SU-DHL-6 (cell line): ENCODE measurements around the gene STIM2.

ENCODE experiments used
- H2AFZ ChIP-seq: fragments of 200-600 bp; sonication (generic); 2 replicates; pipeline ENCODE4 v1.6.1; 2014; ENCODE audit warnings: low read depth, mild to moderate bottlenecking, moderate library complexity, mixed read lengths, antibody characterized with exemption, low read length; ENCODE audit not compliant: severe bottlenecking
- H3F3A ChIP-seq: fragments of 200-600 bp; shearing (Covaris generic); 2 replicates; pipeline ENCODE4 v1.6.0; 2016; ENCODE audit warnings: antibody characterized with exemption, mild to moderate bottlenecking; ENCODE audit not compliant: insufficient read depth
- H3K27ac ChIP-seq: fragments of 200-600 bp; sonication (generic); 2 replicates; pipeline ENCODE4 v1.5.1; 2016; ENCODE audit warnings: low read depth, mild to moderate bottlenecking, low read length, moderate library complexity, mixed read lengths
- H3K27me3 ChIP-seq: fragments of 200-600 bp; sonication (generic), shearing (Covaris generic); 2 replicates; pipeline ENCODE4 v1.6.0; 2014; ENCODE audit warnings: mild to moderate bottlenecking, low read length
- H3K36me3 ChIP-seq: fragments of 200-600 bp; sonication (generic); 2 replicates; pipeline ENCODE4 v1.6.1; 2014; ENCODE audit warnings: mild to moderate bottlenecking, low read length, mixed read lengths
- H3K4me2 ChIP-seq: fragments of 300-600, 200-600 bp; shearing (Covaris generic), sonication (generic); 2 replicates; pipeline ENCODE4 v1.6.0; 2014; ENCODE audit warnings: low read length, low read depth, mild to moderate bottlenecking; ENCODE audit not compliant: poor library complexity, severe bottlenecking
- H3K4me3 ChIP-seq: fragments of 200-600 bp; sonication (generic); 2 replicates; pipeline ENCODE4 v1.5.1; 2014; ENCODE audit warnings: antibody characterized with exemption, low read length, mild to moderate bottlenecking, mixed read lengths; ENCODE audit not compliant: insufficient read depth, poor library complexity, severe bottlenecking
- H3K79me2 ChIP-seq: fragments of 200-600 bp; sonication (generic); 2 replicates; pipeline ENCODE4 v1.6.1; 2014; ENCODE audit warnings: mild to moderate bottlenecking, low read length, moderate library complexity; ENCODE audit not compliant: insufficient read depth
- H3K9ac ChIP-seq: fragments of 200-600 bp; sonication (generic); 2 replicates; pipeline ENCODE4 v1.7.0; 2014; ENCODE audit warnings: mild to moderate bottlenecking, low read length
- H3K9me2 ChIP-seq: fragments of 200-600 bp; sonication (generic); replicated peaks from 2 replicates; pipeline ENCODE4 v1.6.1; 2014; ENCODE audit warnings: low read length; ENCODE audit not compliant: insufficient read depth
- H3K9me3 ChIP-seq: fragments of 200-600 bp; sonication (generic); 2 replicates; pipeline ENCODE4 v1.6.1; 2014; ENCODE audit warnings: low read length, mixed read lengths; ENCODE audit not compliant: insufficient read depth
- H4K20me1 ChIP-seq: fragments of 200-600 bp; sonication (generic); 2 replicates; pipeline ENCODE4 v1.6.1; 2014; ENCODE audit warnings: low read depth, mild to moderate bottlenecking, antibody characterized with exemption, low read length, moderate library complexity, mixed read lengths
- CTCF ChIP-seq: fragments of 200-600 bp; sonication (generic); IDR thresholded peaks from one replicate; pipeline ENCODE4 v1.5.1; 2017; ENCODE audit warnings: antibody characterized with exemption, mild to moderate bottlenecking, low read length, moderate library complexity; ENCODE audit not compliant: insufficient read depth, poor library complexity, severe bottlenecking
- EZH2phosphoT487 ChIP-seq: fragments of 200-600 bp; sonication (generic), shearing (Covaris generic); conservative IDR thresholded peaks from 2 replicates; pipeline ENCODE4 v1.6.1; 2018; ENCODE audit warnings: mild to moderate bottlenecking, antibody characterized with exemption, low read length, moderate library complexity, mixed read lengths

STIM2 gene

GRCh38 chr4:27022963-27023362 lies 162.3 kb downstream of the STIM2 start:
- no peak overlapping the region for H3K9ac ChIP-seq
- peaks cover 62% of the 10 kb centered on the region for H3K36me3 ChIP-seq

GRCh38 chr4:27023366-27023765 lies 162.7 kb downstream of the STIM2 start:
- no peaks in the 10 kb centered on the region for H3K79me2 ChIP-seq
- H3K9me3 ChIP-seq, result no peaks in the 10 kb centered on the region
- H4K20me1 ChIP-seq, result 0 out of 2 replicates have a peak, but pooled peaks cover 11% of the 10 kb centered on the region
- H2AFZ ChIP-seq, result no peak overlapping the region
- no peak for TF ChIP-seq CTCF
- TF ChIP-seq EZH2phosphoT487, result no peak
- H3K27me3 ChIP-seq, result no peaks in the 10 kb centered on the region
- no peaks in the 10 kb centered on the region for H3K9me2 ChIP-seq
- peaks cover 58% of the 10 kb centered on the region for H3K36me3 ChIP-seq
- H3K4me2 ChIP-seq, result no peak overlapping the region
- H3K27ac ChIP-seq, result no peak overlapping the region
- no peak overlapping the region for H3K4me3 ChIP-seq
- peaks cover 18% of the 10 kb centered on the region; the same call in 1 of the 2 replicates for H3F3A ChIP-seq
- no peak overlapping the region for H3K9ac ChIP-seq

More at GRCh38 chr4:27022963-27023362, 162.3 kb downstream of the STIM2 start:
- Histone ChIP-seq H3K79me2 (no peaks in the 10 kb centered on the region), H3K9me2 (no peaks in the 10 kb centered on the region), H3K4me3 (no peak overlapping the region), H3F3A (peaks cover 18% of the 10 kb centered on the region; the same call in 1 of the 2 replicates), H4K20me1 (0 out of 2 replicates have a peak, but pooled peaks cover 11% of the 10 kb centered on the region), H3K27me3 (no peaks in the 10 kb centered on the region), H3K4me2 (no peak overlapping the region), H3K27ac (no peak overlapping the region), H2AFZ (no peak overlapping the region), H3K9me3 (no peaks in the 10 kb centered on the region)
- TF ChIP-seq EZH2phosphoT487 (no peak), CTCF (no peak)

- Histone ChIP-seq H3K9me2 (no peaks in the 10 kb centered on the region), H3K27me3 (no peaks in the 10 kb centered on the region), H3K27ac (no peak overlapping the region), H3K9ac (no peak overlapping the region), H3K36me3 (peaks cover 50% of the 10 kb centered on the region), H2AFZ (no peak overlapping the region), H3K79me2 (no peaks in the 10 kb centered on the region), H3K4me2 (no peak overlapping the region), H3K9me3 (no peaks in the 10 kb centered on the region), H3K4me3 (no peak overlapping the region), H4K20me1 (0 out of 2 replicates have a peak, but pooled peaks cover 11% of the 10 kb centered on the region), H3F3A (peaks cover 18% of the 10 kb centered on the region; the same call in 1 of the 2 replicates)
- no peak for TF ChIP-seq EZH2phosphoT487
- no peak for TF ChIP-seq CTCF
Observed at GRCh38 chr4:27024805-27025204, 164.2 kb downstream of the STIM2 start.
